Lower leg skin (tissue), 4 donors: ENCODE data around the gene JPH3. TPM values are rescaled to one million over a fixed set of nuclear protein-coding genes. Genes with fewer than 3 reads are reported as not detected.

Experiments used
- DNase-seq, 2 donors: peaks; one replicate each; pipeline ENCODE4 v3.0.0-alpha.2; 2019; ENCODE audit warnings: low spot score in 2 of 2
- H3K4me3 ChIP-seq: fragments of 200-600 bp; sonication (generic); 2 replicates; pipeline ENCODE4 v1.5.1; 2017; ENCODE audit warnings: mild to moderate bottlenecking, low read depth; ENCODE audit not compliant: poor library complexity, severe bottlenecking
- POLR2A ChIP-seq, 2 donors: fragments of 450-650 bp; IDR thresholded peaks; one replicate each; pipeline ENCODE4 v1.6.1; 2016 to 2017; ENCODE audit warnings: antibody characterized with exemption in 2 of 2, mild to moderate bottlenecking in 1 of 2, moderate library complexity in 1 of 2
- WGBS, 2 donors: methylation state at CpG; one replicate each; pipeline ENCODE4 v1.1.5; 2018; 5-methylcytosine and 5-hydroxymethylcytosine counted together
- intact Hi-C: fragments of 100-400 bp; cut with DNase I; formaldehyde crosslinking; loops from one replicate; pipeline ENCODE4 v1.15.0; 2023; ENCODE audit warnings: low total_unique reads
- total RNA-seq, 4 donors: library from RNA; depleted of rRNA; stranded (reverse); fragments of >200 nt; gene quantifications; one replicate each; pipeline ENCODE4 v1.1.0, GENCODE V29; 2016
- TF ChIP-seq, protein P1 (sequence below), 3 donors: fragments of 450-650 bp; IDR thresholded peaks; one replicate each; pipeline ENCODE4 v1.5.1; 2016; ENCODE audit warnings: antibody characterized with exemption in 3 of 3, mild to moderate bottlenecking in 3 of 3, moderate library complexity in 2 of 3

The JPH3 gene
- total RNA-seq, 4 donors from 2014 or later = not detected

GRCh38 chr16:87682852-87683399 lies 80.6 kb downstream of the JPH3 start:
- H3K4me3 ChIP-seq = no peak overlapping the region
- WGBS, 2 donors = 84 to 92% methylated on average over 11 to 18 of the region's 18 CpGs
- DNase-seq = no peak
- no peak for TF ChIP-seq POLR2A (IDR thresholded peaks at IDR 0.05)
- TF ChIP-seq, protein P1, sequence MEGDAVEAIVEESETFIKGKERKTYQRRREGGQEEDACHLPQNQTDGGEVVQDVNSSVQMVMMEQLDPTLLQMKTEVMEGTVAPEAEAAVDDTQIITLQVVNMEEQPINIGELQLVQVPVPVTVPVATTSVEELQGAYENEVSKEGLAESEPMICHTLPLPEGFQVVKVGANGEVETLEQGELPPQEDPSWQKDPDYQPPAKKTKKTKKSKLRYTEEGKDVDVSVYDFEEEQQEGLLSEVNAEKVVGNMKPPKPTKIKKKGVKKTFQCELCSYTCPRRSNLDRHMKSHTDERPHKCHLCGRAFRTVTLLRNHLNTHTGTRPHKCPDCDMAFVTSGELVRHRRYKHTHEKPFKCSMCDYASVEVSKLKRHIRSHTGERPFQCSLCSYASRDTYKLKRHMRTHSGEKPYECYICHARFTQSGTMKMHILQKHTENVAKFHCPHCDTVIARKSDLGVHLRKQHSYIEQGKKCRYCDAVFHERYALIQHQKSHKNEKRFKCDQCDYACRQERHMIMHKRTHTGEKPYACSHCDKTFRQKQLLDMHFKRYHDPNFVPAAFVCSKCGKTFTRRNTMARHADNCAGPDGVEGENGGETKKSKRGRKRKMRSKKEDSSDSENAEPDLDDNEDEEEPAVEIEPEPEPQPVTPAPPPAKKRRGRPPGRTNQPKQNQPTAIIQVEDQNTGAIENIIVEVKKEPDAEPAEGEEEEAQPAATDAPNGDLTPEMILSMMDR (IDR thresholded peaks at IDR 0.05) = no peak
- intact Hi-C loops = no loop called here

- intact Hi-C loops = no loop called here
- H3K4me3 ChIP-seq = no peak overlapping the region
- WGBS, 2 donors = 70 to 75% methylated on average over 23 of the region's 24 CpGs
- TF ChIP-seq, protein P1 (IDR thresholded peaks at IDR 0.05) = no peak
- TF ChIP-seq POLR2A (IDR thresholded peaks at IDR 0.05) = no peak
- no peak for DNase-seq
Observed at GRCh38 chr16:87684106-87684677, 81.9 kb downstream of the JPH3 start.

- no peak for DNase-seq
- whole genome bisulfite sequencing, 2 donors = 85 to 87% methylated on average over 21 to 35 of the region's 35 CpGs
- intact Hi-C loops = no loop called here
- H3K4me3 ChIP-seq = no peak overlapping the region
- no peak for TF ChIP-seq POLR2A (IDR thresholded peaks at IDR 0.05)
- TF ChIP-seq, protein P1 (IDR thresholded peaks at IDR 0.05) = no peak
Observed at GRCh38 chr16:87684711-87685404, 82.5 kb downstream of the JPH3 start.

DNA sequence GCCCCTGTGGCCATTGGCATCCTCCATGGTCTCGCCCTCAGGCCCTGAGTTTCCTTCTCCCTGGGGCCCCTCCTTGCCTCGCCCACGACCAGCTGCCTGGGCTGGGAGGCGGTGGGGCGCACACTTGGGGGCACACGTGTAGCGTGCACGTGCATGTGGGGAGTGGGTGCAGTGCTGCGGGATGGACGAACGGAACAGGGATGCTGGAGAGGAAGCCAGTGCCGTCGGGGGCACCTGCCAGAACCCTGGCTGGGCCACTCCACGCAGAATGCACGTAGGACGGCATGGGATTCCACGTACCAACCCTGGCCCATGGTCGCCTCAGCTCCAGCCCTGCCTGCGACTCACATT lies 83.1 kb downstream of the JPH3 start:
- whole genome bisulfite sequencing, 2 donors = 81 to 83% methylated on average over 19 of the region's 19 CpGs
- TF ChIP-seq POLR2A (IDR thresholded peaks at IDR 0.05) = no peak
- TF ChIP-seq, protein P1 (IDR thresholded peaks at IDR 0.05) = no peak
- no peak for DNase-seq
- H3K4me3 ChIP-seq = no peak overlapping the region
- intact Hi-C loops = no loop called here

- no peak overlapping the region for H3K4me3 ChIP-seq
- intact Hi-C loops = no loop called here
- TF ChIP-seq, protein P1 (IDR thresholded peaks at IDR 0.05) = no peak
- TF ChIP-seq POLR2A (IDR thresholded peaks at IDR 0.05) = no peak
- DNase-seq = no peak
- WGBS, 2 donors = 75 to 76% methylated on average over 13 of the region's 13 CpGs
Observed at GRCh38 chr16:87685766-87686165, 83.5 kb downstream of the JPH3 start.
